Left lung (tissue), 10 donors: ENCODE measurements around the gene SLIT3. TPM values are rescaled to one million over a fixed set of nuclear protein-coding genes. Genes with fewer than 3 reads are reported as not detected.

ENCODE experiments used
- ATAC-seq: fragments of 200-7000 bp; cut with Tn5 transposase; one replicate; pipeline ENCODE4 v1.9.1; 2020; ENCODE audit warnings: moderate library complexity
- DNase-seq, 4 donors: peaks; one replicate each; pipeline ENCODE4 v3.0.0-alpha.2; 2013 to 2020
- H3K27ac ChIP-seq, 2 donors: fragments of 200-600 bp; sonication (generic) in 1 of 2; one replicate each; pipeline versions ENCODE4 v1.5.0 to v1.8.0; 2020 to 2021
- H3K27me3 ChIP-seq, 2 donors: fragments of 200-600 bp; sonication (generic) in 1 of 2; one replicate each; pipeline versions ENCODE4 v1.5.0 to v1.8.0; 2020 to 2021
- H3K36me3 ChIP-seq, 2 donors: fragments of 200-600 bp; sonication (generic) in 1 of 2; one replicate each; pipeline versions ENCODE4 v1.5.0 to v1.8.0; 2020 to 2021
- H3K4me1 ChIP-seq, 2 donors: fragments of 200-600 bp; one replicate each; pipeline ENCODE4 v1.8.0; 2021
- H3K4me3 ChIP-seq, 2 donors: fragments of 200-600 bp; sonication (generic) in 1 of 2; one replicate each; pipeline versions ENCODE4 v1.5.0 to v1.8.0; 2020 to 2021; ENCODE audit warnings: mild to moderate bottlenecking in 1 of 2
- H3K9me3 ChIP-seq, 2 donors: fragments of 200-600 bp; sonication (generic) in 1 of 2; one replicate each; pipeline versions ENCODE4 v1.5.0 to v1.8.0; 2020 to 2021
- intact Hi-C, 2 donors: fragments of 100-400 bp; cut with DNase I; formaldehyde crosslinking; loops; one replicate each; pipeline versions ENCODE4 v1.11.2 to v1.14.2; 2022
- polyA plus RNA-seq, 6 donors: library from polyadenylated mRNA; unstranded; fragments of 120-200 nt; gene quantifications; one replicate each; pipeline ENCODE4 v1.2.1, GENCODE V29; 2013; ENCODE audit not compliant: insufficient read length in 6 of 6
- total RNA-seq, 2 donors: library from RNA; stranded (reverse); fragmentation: NEBNext Ultra II Directional; extraction: Animal tissue kit (Norgen Biotek cat#: 25700); gene quantifications; one replicate each; pipeline ENCODE4 v1.2.1, GENCODE V29; 2021
- TF ChIP-seq, protein P1 (sequence below), 2 donors: fragments of 200-600 bp; sonication (generic) in 1 of 2; IDR thresholded peaks; one replicate each; pipeline versions ENCODE4 v1.5.0 to v1.8.0; 2021; ENCODE audit warnings: antibody characterized with exemption in 2 of 2
- donor health status: DM: no; HTN: yes; CAD: no.
- donor health status: DM: no; HTN: no; CAD: no.

The SLIT3 gene
- total and polyA plus RNA-seq, 8 donors, result 37.6 to 77.1 (median 45.9) TPM

DNA sequence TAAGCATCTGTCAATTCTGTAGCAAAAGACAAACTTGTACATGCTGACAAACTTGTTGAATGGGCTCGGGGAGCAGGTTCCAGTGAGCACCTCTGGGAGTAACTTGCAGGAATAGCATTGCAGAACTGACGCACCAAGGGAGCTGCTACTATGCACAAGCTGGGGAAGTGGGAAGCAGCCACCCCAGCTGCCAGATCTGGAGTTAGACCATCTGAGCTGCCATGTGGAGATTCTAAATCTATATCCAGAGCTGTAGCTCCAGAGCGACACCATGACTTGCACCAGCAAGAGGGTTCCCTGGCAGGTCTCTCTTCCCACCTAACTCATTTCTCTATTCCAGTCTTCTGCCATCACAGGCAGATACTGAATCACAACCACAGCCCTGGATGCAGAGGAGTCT lies 375.8 kb downstream of the SLIT3 start:
- TF ChIP-seq, protein P1, sequence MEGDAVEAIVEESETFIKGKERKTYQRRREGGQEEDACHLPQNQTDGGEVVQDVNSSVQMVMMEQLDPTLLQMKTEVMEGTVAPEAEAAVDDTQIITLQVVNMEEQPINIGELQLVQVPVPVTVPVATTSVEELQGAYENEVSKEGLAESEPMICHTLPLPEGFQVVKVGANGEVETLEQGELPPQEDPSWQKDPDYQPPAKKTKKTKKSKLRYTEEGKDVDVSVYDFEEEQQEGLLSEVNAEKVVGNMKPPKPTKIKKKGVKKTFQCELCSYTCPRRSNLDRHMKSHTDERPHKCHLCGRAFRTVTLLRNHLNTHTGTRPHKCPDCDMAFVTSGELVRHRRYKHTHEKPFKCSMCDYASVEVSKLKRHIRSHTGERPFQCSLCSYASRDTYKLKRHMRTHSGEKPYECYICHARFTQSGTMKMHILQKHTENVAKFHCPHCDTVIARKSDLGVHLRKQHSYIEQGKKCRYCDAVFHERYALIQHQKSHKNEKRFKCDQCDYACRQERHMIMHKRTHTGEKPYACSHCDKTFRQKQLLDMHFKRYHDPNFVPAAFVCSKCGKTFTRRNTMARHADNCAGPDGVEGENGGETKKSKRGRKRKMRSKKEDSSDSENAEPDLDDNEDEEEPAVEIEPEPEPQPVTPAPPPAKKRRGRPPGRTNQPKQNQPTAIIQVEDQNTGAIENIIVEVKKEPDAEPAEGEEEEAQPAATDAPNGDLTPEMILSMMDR (IDR thresholded peaks at IDR 0.05), result no peak
- Histone ChIP-seq H3K4me3 (no peak overlapping the region), H3K27ac (no peak overlapping the region), H3K27me3 (peaks cover 0 to 32% of the 10 kb centered on the region in 2 donors), H3K36me3 (no peaks in the 10 kb centered on the region), H3K4me1 (no peaks in the 10 kb centered on the region), H3K9me3 (no peaks in the 10 kb centered on the region)
- intact Hi-C loops, result no loop called here
- ATAC-seq, result no peak
- no peak for DNase-seq

DNA sequence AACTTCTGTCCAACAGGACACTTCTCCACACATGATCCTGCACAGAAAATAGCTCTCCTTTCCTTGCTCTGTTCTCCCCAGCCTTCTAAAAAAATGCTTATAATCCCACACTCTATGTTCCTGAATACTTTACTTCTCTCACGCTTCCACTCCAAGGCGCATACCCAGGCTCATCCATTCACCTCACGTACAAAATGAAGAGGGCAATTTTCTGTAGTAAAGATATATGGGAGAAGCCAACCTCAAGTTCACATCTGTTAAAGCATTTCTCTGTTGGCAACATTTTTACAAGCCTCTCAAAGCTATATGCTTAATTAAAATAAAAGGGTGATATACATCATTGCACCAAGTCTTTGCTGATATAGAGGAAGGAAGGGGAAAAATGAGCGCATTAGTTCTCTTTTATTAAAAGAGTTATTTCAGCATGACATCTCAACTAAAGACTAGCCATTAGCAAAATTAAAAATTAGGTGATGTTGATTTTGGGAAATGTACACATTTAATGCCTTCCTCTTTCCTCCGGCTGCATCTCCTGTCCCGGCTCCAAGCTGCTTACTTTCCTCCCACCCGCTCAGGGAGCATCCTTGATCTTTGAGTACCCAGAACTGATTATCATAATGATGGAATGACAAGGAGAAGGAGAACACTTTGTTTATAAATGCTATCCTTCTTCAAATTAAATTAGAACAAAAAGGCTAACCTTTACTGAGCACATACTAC lies 379.6 kb downstream of the SLIT3 start:
- DNase-seq (no peak), ATAC-seq (no peak)
- Histone ChIP-seq H3K4me3 (no peak overlapping the region), H3K27me3 (peaks cover 0 to 50% of the 10 kb centered on the region in 2 donors), H3K4me1 (no peaks in the 10 kb centered on the region), H3K9me3 (no peaks in the 10 kb centered on the region), H3K27ac (no peak overlapping the region), H3K36me3 (no peaks in the 10 kb centered on the region)
- TF ChIP-seq, protein P1 (IDR thresholded peaks at IDR 0.05), result no peak
- intact Hi-C loops, result no loop called here

DNA sequence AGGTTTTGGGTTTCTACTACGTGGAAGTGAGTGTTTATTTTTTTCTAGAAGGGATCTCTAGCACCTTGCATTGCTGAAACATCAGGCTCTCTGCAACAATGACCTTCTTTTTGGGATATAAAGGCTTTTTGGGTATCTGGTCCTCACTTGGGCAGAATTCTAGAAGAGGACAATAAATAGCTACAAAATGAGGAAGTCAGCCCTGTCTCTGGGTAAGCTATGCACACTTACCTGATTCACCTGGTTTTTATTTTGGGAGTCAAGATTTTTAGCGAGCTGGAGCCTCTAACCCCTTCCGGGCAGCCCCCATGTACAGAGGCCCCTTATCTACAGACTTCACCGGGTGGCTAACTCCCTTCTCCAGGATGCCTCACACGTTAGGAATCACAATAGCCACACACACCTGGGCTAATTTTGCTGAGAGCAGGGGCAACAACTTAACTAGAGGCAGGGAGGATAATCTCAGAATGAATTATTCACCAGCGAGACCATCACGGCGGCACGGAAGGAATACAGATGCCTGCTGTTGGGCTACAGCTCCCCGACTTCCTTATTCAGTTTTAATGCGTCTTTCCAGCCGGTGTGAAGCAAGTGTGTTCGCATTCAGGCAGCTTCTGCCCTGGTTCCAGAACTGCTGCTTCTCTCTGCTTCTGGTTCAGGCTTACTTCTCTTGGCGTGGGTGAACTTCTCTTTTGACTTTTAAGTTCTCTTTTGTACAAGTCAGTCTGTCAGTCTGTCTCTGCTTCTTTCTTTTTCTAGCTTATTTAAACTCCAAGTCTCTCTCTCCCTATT lies 380.7 kb downstream of the SLIT3 start:
- Histone ChIP-seq H3K36me3 (no peaks in the 10 kb centered on the region), H3K27ac (no peak overlapping the region), H3K4me3 (no peak overlapping the region), H3K4me1 (no peaks in the 10 kb centered on the region), H3K9me3 (no peaks in the 10 kb centered on the region), H3K27me3 (peaks cover 0 to 52% of the 10 kb centered on the region in 2 donors)
- ATAC-seq, result peak; percentile 30
- TF ChIP-seq, protein P1 (IDR thresholded peaks at IDR 0.05), result no peak
- peak in 1 of 4 donors; percentile 15 for DNase-seq
- intact Hi-C loops, result no loop called here

DNA sequence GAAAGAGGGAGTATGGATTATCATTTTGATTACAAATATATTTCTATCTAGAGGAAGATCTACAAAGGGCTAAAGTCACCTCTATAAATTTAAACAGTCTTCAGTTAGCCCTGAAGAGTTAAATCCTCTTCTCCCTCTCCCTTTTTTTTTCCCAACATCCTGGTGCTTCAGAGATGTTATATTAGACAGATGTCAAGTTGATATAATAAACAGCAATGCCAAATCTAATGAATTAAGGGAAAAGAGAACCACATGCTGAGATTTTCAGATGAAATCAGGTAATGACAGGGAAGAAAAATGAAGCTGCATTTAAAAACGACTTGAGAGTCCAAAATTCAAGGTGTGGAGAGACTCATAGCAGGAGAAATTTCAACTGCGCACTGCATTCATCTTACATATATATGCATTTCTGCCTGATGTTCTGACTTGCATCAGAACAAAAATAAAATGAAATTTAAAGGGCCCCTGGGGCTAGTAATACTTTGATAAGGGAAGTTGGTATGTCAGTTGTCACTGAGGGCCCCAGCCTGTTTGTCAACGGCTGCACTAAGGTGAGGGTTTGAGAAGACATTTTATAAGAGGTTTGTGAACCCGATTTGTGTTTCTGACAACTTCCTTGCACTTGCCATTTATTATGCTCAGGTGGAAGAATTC lies 382.9 kb downstream of the SLIT3 start:
- peaks cover 0 to 50% of the 10 kb centered on the region in 2 donors for H3K27me3 ChIP-seq
- H3K9me3 ChIP-seq, result no peaks in the 10 kb centered on the region
- DNase-seq (no peak), ATAC-seq (no peak)
- no peaks in the 10 kb centered on the region for H3K4me1 ChIP-seq
- intact Hi-C loops, result no loop called here
- no peak overlapping the region for H3K4me3 ChIP-seq
- TF ChIP-seq, protein P1 (IDR thresholded peaks at IDR 0.05), result no peak
- no peaks in the 10 kb centered on the region for H3K36me3 ChIP-seq
- no peak overlapping the region for H3K27ac ChIP-seq

DNA sequence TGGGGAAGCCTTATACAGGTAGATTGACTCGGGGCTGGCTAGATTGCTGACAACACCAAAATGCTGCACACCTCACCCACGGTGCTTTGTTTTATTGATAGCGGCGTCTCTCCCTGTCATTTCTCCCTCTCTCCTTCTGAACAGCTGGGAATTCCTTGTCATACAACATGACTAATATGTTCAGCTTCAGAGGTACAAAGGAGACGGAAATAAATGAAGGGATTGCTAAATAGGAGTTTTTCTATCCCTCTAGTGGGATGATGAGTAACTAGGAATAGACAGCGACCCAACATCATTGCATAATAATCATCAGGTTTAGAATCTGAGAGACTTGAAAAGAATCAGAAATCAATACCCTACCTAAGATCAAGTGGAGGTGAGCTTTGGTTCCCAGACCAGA lies 384.1 kb downstream of the SLIT3 start:
- no peaks in the 10 kb centered on the region for H3K4me1 ChIP-seq
- H3K27ac ChIP-seq, result no peak overlapping the region
- intact Hi-C loops, result no loop called here
- no peaks in the 10 kb centered on the region for H3K36me3 ChIP-seq
- H3K4me3 ChIP-seq, result no peak overlapping the region
- H3K9me3 ChIP-seq, result no peaks in the 10 kb centered on the region
- DNase-seq, result no peak
- H3K27me3 ChIP-seq, result peaks cover 0 to 50% of the 10 kb centered on the region in 2 donors
- TF ChIP-seq, protein P1 (IDR thresholded peaks at IDR 0.05), result no peak
- no peak for ATAC-seq
